Measurements from ENCODE around the gene RABEP1. TPM values are rescaled to one million over a fixed set of nuclear protein-coding genes. Genes with fewer than 3 reads are reported as not detected.
A peak's percentile ranks its signal among the peaks of the same experiment; 100 is the strongest.

Gene RABEP1
- total and polyA plus RNA-seq, 5 donors from 2014 or later = 23.7 to 45.5 (median 26.8) TPM

- Histone ChIP-seq H3K36me3 (ENCODE audit: control insufficient read depth, insufficient read depth, low read length) (peaks cover 83% of the 10 kb centered on the region), H3K27ac (ENCODE audit: insufficient read depth, low read length, poor library complexity, severe bottlenecking) (no peak overlapping the region), H3K27me3 (ENCODE audit: control insufficient read depth, insufficient read depth, low read length) (no peaks in the 10 kb centered on the region), H3K4me3 (ENCODE audit: low read depth, low read length) (no peak overlapping the region), H3K9me3 (ENCODE audit: control insufficient read depth in 2 of 2, low read length in 2 of 2) (no peaks in the 10 kb centered on the region), H3K4me1 (ENCODE audit: control insufficient read depth, insufficient read depth, low read length, poor library complexity, severe bottlenecking) (peaks cover 6% of the 10 kb centered on the region)
- H3K9me3 Mint-ChIP-seq = peaks cover 0 to 1% (median 0%) of the 10 kb centered on the region in 7 donors
- no peak overlapping the region for H3K4me3 Mint-ChIP-seq
- peaks cover 56% of the 10 kb centered on the region for H3K36me3 Mint-ChIP-seq
- no peaks in the 10 kb centered on the region for H3K27me3 Mint-ChIP-seq
- DNase-seq (no peak), ATAC-seq (ENCODE audit: low read depth in 2 of 2) (no peak)
- H3K27ac Mint-ChIP-seq = no peak overlapping the region
- peaks cover 0 to 19% (median 14%) of the 10 kb centered on the region in 4 donors for H3K4me1 Mint-ChIP-seq
Measured at GRCh38 chr17:5391678-5392077, 109.6 kb downstream of the RABEP1 start.

GRCh38 chr17:5396612-5397011, 114.5 kb downstream of the RABEP1 start:
- no peaks in the 10 kb centered on the region for H3K27me3 ChIP-seq (ENCODE audit: control insufficient read depth, insufficient read depth, low read length)
- H3K4me3 ChIP-seq (ENCODE audit: low read depth, low read length) = no peak overlapping the region
- H3K4me1 ChIP-seq (ENCODE audit: control insufficient read depth, insufficient read depth, low read length, poor library complexity, severe bottlenecking) = no peaks in the 10 kb centered on the region
- ATAC-seq (ENCODE audit: low read depth in 2 of 2) (no peak), DNase-seq (no peak)
- Mint-ChIP-seq H3K4me3 (no peak overlapping the region), H3K9me3 (no peaks in the 10 kb centered on the region), H3K27me3 (no peaks in the 10 kb centered on the region), H3K27ac (no peak overlapping the region), H3K36me3 (peaks cover 46% of the 10 kb centered on the region), H3K4me1 (peaks cover 0 to 6% (median 2%) of the 10 kb centered on the region in 4 donors)
- H3K36me3 ChIP-seq (ENCODE audit: control insufficient read depth, insufficient read depth, low read length) = peaks cover 89% of the 10 kb centered on the region
- no peak overlapping the region for H3K27ac ChIP-seq (ENCODE audit: insufficient read depth, low read length, poor library complexity, severe bottlenecking)
- no peaks in the 10 kb centered on the region for H3K9me3 ChIP-seq (ENCODE audit: control insufficient read depth in 2 of 2, low read length in 2 of 2)

GRCh38 chr17:5399767-5400166, 117.7 kb downstream of the RABEP1 start:
- H3K27ac ChIP-seq (ENCODE audit: insufficient read depth, low read length, poor library complexity, severe bottlenecking) = no peak overlapping the region
- H3K36me3 ChIP-seq (ENCODE audit: control insufficient read depth, insufficient read depth, low read length) = peaks cover 90% of the 10 kb centered on the region
- ATAC-seq (ENCODE audit: low read depth in 2 of 2) (no peak), DNase-seq (no peak)
- Mint-ChIP-seq H3K36me3 (peaks cover 29% of the 10 kb centered on the region), H3K4me3 (no peak overlapping the region), H3K27ac (no peak overlapping the region), H3K27me3 (no peaks in the 10 kb centered on the region), H3K4me1 (peaks cover 0 to 5% (median 1%) of the 10 kb centered on the region in 4 donors), H3K9me3 (no peaks in the 10 kb centered on the region)
- no peaks in the 10 kb centered on the region for H3K27me3 ChIP-seq (ENCODE audit: control insufficient read depth, insufficient read depth, low read length)
- no peaks in the 10 kb centered on the region for H3K9me3 ChIP-seq (ENCODE audit: control insufficient read depth in 2 of 2, low read length in 2 of 2)
- H3K4me3 ChIP-seq (ENCODE audit: low read depth, low read length) = no peak overlapping the region
- H3K4me1 ChIP-seq (ENCODE audit: control insufficient read depth, insufficient read depth, low read length, poor library complexity, severe bottlenecking) = no peaks in the 10 kb centered on the region

- no peak overlapping the region for H3K27ac Mint-ChIP-seq
- no peak overlapping the region for H3K27ac ChIP-seq (ENCODE audit: insufficient read depth, low read length, poor library complexity, severe bottlenecking)
- H3K4me1 ChIP-seq (ENCODE audit: control insufficient read depth, insufficient read depth, low read length, poor library complexity, severe bottlenecking) = no peaks in the 10 kb centered on the region
- H3K36me3 ChIP-seq (ENCODE audit: control insufficient read depth, insufficient read depth, low read length) = peaks cover 93% of the 10 kb centered on the region
- peaks cover 8 to 15% (median 11%) of the 10 kb centered on the region in 4 donors for H3K4me1 Mint-ChIP-seq
- no peaks in the 10 kb centered on the region for H3K27me3 Mint-ChIP-seq
- ATAC-seq (ENCODE audit: low read depth in 2 of 2) (no peak), DNase-seq (no peak)
- no peak overlapping the region for H3K4me3 Mint-ChIP-seq
- no peaks in the 10 kb centered on the region for H3K27me3 ChIP-seq (ENCODE audit: control insufficient read depth, insufficient read depth, low read length)
- H3K36me3 Mint-ChIP-seq = peaks cover 21% of the 10 kb centered on the region
- H3K9me3 Mint-ChIP-seq = no peaks in the 10 kb centered on the region
- no peaks in the 10 kb centered on the region for H3K9me3 ChIP-seq (ENCODE audit: control insufficient read depth in 2 of 2, low read length in 2 of 2)
- no peak overlapping the region for H3K4me3 ChIP-seq (ENCODE audit: low read depth, low read length)
Measured at GRCh38 chr17:5405400-5405799, 123.3 kb downstream of the RABEP1 start.

GRCh38 chr17:5408186-5408585, 126.1 kb downstream of the RABEP1 start:
- H3K27ac Mint-ChIP-seq = no peak overlapping the region
- no peak for DNase-seq
- no peaks in the 10 kb centered on the region for H3K27me3 Mint-ChIP-seq

GRCh38 chr17:5410594-5411272, 128.6 kb downstream of the RABEP1 start:
- Mint-ChIP-seq H3K4me3 (no peak overlapping the region), H3K4me1 (peaks cover 11 to 44% (median 24%) of the 10 kb centered on the region in 4 donors), H3K36me3 (peaks cover 39% of the 10 kb centered on the region), H3K9me3 (peaks cover 0 to 1% (median 0%) of the 10 kb centered on the region in 7 donors), H3K27me3 (no peaks in the 10 kb centered on the region), H3K27ac (no peak overlapping the region)
- H3K27me3 ChIP-seq (ENCODE audit: control insufficient read depth, insufficient read depth, low read length) = no peaks in the 10 kb centered on the region
- H3K9me3 ChIP-seq (ENCODE audit: control insufficient read depth in 2 of 2, low read length in 2 of 2) = no peaks in the 10 kb centered on the region
- H3K36me3 ChIP-seq (ENCODE audit: control insufficient read depth, insufficient read depth, low read length) = peaks cover 93% of the 10 kb centered on the region
- no peak for ATAC-seq (ENCODE audit: low read depth in 2 of 2)
- no peak for DNase-seq
- H3K4me1 ChIP-seq (ENCODE audit: control insufficient read depth, insufficient read depth, low read length, poor library complexity, severe bottlenecking) = peaks cover 4% of the 10 kb centered on the region
- no peak overlapping the region for H3K4me3 ChIP-seq (ENCODE audit: low read depth, low read length)
- H3K27ac ChIP-seq (ENCODE audit: insufficient read depth, low read length, poor library complexity, severe bottlenecking) = no peak overlapping the region

More at GRCh38 chr17:5408186-5408585, 126.1 kb downstream of the RABEP1 start:
- ATAC-seq (ENCODE audit: low read depth in 2 of 2) = no peak
- H3K27ac ChIP-seq (ENCODE audit: insufficient read depth, low read length, poor library complexity, severe bottlenecking) = no peak overlapping the region
- Mint-ChIP-seq H3K9me3 (no peaks in the 10 kb centered on the region), H3K4me3 (no peak overlapping the region), H3K36me3 (peaks cover 38% of the 10 kb centered on the region), H3K4me1 (peaks cover 11 to 38% (median 22%) of the 10 kb centered on the region in 4 donors)
- no peak overlapping the region for H3K4me3 ChIP-seq (ENCODE audit: low read depth, low read length)
- no peaks in the 10 kb centered on the region for H3K9me3 ChIP-seq (ENCODE audit: control insufficient read depth in 2 of 2, low read length in 2 of 2)
- no peaks in the 10 kb centered on the region for H3K27me3 ChIP-seq (ENCODE audit: control insufficient read depth, insufficient read depth, low read length)
- H3K36me3 ChIP-seq (ENCODE audit: control insufficient read depth, insufficient read depth, low read length) = peaks cover 94% of the 10 kb centered on the region
- no peaks in the 10 kb centered on the region for H3K4me1 ChIP-seq (ENCODE audit: control insufficient read depth, insufficient read depth, low read length, poor library complexity, severe bottlenecking)

- H3K27me3 ChIP-seq (ENCODE audit: control insufficient read depth, insufficient read depth, low read length) = no peaks in the 10 kb centered on the region
- H3K4me3 ChIP-seq (ENCODE audit: low read depth, low read length) = no peak overlapping the region
- no peak for ATAC-seq (ENCODE audit: low read depth in 2 of 2)
- H3K9me3 ChIP-seq (ENCODE audit: control insufficient read depth in 2 of 2, low read length in 2 of 2) = no peaks in the 10 kb centered on the region
- Mint-ChIP-seq H3K27me3 (no peaks in the 10 kb centered on the region), H3K9me3 (peaks cover 0 to 1% (median 0%) of the 10 kb centered on the region in 7 donors), H3K4me1 (peaks cover 13 to 69% (median 31%) of the 10 kb centered on the region in 4 donors), H3K4me3 (no peak overlapping the region), H3K36me3 (peaks cover 42% of the 10 kb centered on the region), H3K27ac (no peak overlapping the region)
- no peak overlapping the region for H3K27ac ChIP-seq (ENCODE audit: insufficient read depth, low read length, poor library complexity, severe bottlenecking)
- no peak for DNase-seq
- peaks cover 26% of the 10 kb centered on the region for H3K4me1 ChIP-seq (ENCODE audit: control insufficient read depth, insufficient read depth, low read length, poor library complexity, severe bottlenecking)
- H3K36me3 ChIP-seq (ENCODE audit: control insufficient read depth, insufficient read depth, low read length) = peaks cover 81% of the 10 kb centered on the region
Measured at GRCh38 chr17:5413682-5414081, 131.6 kb downstream of the RABEP1 start.

GRCh38 chr17:5416901-5417300, 134.8 kb downstream of the RABEP1 start:
- H3K4me1 ChIP-seq (ENCODE audit: control insufficient read depth, insufficient read depth, low read length, poor library complexity, severe bottlenecking) = peaks cover 42% of the 10 kb centered on the region
- Mint-ChIP-seq H3K4me1 (peaks cover 20 to 69% (median 29%) of the 10 kb centered on the region in 4 donors), H3K27ac (no peak overlapping the region), H3K27me3 (no peaks in the 10 kb centered on the region), H3K4me3 (peak overlapping the region in 3 of 4 donors; percentile 24 to 68 (median 64)), H3K36me3 (peaks cover 35% of the 10 kb centered on the region), H3K9me3 (peaks cover 0 to 1% (median 0%) of the 10 kb centered on the region in 7 donors)
- H3K36me3 ChIP-seq (ENCODE audit: control insufficient read depth, insufficient read depth, low read length) = peaks cover 59% of the 10 kb centered on the region
- peak overlapping the region; percentile 35 for H3K4me3 ChIP-seq (ENCODE audit: low read depth, low read length)
- ATAC-seq (ENCODE audit: low read depth in 2 of 2) (no peak), DNase-seq (no peak)
- no peaks in the 10 kb centered on the region for H3K27me3 ChIP-seq (ENCODE audit: control insufficient read depth, insufficient read depth, low read length)
- no peaks in the 10 kb centered on the region for H3K9me3 ChIP-seq (ENCODE audit: control insufficient read depth in 2 of 2, low read length in 2 of 2)
- H3K27ac ChIP-seq (ENCODE audit: insufficient read depth, low read length, poor library complexity, severe bottlenecking) = no peak overlapping the region
